GM19397 (cell line): ENCODE results near the gene ZNF502.
"Not testable (repeated sequence)": the region's sequence is repeated elsewhere in the genome, so short reads cannot be mapped to it uniquely, and the experiment has no call there.

Experiments
- ATAC-seq: cut with Tn5 transposase; IDR thresholded peaks from one replicate; pipeline ENCODE4 v1.9.1; 2021; ENCODE audit warnings: mild to moderate bottlenecking, moderate library complexity; ENCODE audit not compliant: unreplicated experiment

ZNF502 gene

DNA sequence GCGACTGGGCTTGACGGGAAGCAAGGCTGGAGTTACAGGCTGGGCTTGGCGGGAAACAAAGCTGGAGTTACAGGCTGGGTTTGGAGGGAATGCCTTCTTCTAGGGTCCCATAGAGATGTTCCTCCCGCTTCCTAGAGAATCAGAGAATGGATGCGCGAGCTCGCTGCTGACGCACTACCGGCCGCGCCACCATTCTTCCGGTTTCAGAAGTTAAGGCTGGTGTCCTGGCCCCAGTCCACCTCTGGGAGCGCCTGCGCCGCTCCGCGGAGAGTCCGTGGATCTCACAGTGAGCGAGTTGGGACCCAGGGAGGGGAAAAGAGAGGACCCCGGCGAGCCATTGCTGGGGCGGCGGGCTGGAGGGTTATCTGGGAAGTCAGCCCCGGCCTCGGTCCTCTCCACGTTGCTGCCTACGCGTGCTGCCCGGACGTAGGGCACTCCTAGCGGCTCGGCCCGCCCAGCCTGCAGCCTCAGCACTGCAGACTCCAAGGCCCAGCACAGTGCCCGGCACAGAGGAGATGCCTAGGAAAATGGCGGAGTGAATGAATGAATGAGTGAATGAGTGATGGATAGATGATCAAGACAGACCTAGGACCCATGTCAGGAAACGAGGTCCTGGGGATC, at the start of gene ZNF502:
Gene ZNF502 (plus strand): TSS at position 206 of the 621 bp plus-strand sequence. CDS start 7,602 bp downstream, outside the sequence.
- ATAC-seq, result no peak

DNA sequence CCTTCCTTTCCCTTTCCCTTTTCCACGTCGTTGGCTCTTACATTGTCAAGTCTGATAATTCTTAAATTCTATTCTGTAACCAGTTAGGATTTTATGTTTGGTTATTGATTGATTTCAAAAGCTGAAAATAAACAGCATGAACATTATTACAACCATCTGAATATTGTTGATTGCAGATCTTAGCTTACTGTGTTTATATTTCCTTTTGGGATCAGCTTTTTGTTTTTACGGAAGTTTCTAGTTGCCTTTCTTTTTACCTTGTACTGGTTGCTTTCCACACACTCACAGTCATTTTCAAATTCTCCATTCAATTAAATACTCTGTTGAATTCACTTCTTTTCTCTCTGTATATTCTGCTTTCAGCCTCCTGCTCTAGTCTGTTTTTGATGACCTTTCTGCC, 47.3 kb upstream of the ZNF502 start:
- no peak for ATAC-seq

DNA sequence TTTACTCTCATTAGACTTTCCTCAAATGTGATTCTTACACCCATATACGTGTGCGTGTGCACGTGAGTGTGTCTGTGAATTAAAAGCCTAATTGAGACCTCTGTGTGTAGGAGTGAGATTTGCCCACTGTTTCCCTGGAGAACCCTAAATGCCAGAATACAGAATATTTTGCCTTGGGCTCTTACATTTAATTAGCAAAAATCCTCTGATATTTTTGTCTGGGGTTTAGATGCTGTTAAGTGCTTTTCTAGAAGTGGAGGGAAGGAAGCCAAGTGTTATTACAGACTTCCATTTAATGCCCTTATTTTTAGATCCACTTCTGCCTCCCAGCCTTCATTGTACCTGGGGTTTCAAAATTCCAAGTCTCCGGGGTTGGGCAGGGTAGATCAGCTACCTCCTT, 46.1 kb upstream of the ZNF502 start:
- ATAC-seq, result no peak

DNA sequence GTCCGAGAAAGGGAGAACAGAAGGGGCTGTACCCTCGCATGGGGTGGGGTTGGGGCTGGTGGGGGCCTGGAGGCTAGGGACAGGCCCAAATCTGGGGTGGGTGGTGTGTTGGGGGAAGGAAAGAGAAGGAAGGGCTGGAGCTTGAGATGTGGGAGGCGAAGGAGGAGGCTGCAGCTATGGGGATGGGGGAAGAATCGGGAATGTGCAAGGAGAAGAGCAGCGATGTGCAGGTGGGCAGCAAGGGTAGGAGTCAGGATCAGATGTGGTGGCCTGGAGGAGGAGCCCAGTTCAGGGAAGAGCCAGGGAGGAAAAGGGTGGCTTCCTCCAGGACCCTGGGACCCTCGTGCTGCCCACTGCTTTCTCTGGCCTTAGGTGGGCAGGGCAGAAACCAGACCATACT, 42.7 kb upstream of the ZNF502 start:
- ATAC-seq, result no peak

DNA sequence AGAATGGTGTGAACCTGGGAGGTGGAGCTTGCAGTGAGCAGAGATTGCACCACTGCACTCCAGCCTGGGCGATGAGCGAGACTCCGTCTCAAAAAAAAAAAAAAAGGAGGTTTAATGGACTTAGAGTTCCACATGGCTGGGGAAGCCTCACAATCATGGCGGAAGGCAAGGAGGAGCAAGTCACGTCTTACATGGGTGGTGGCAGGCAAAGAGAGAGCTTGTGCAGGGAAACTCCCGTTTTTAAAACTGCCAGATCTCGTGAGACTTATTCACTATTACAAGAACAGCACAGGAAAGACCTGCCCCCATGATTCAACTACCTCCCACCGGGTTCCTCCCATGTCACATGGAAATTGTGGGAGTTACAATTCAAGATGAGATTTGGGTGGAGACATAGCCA, 39.0 kb upstream of the ZNF502 start:
- not testable (repeated sequence) for ATAC-seq

DNA sequence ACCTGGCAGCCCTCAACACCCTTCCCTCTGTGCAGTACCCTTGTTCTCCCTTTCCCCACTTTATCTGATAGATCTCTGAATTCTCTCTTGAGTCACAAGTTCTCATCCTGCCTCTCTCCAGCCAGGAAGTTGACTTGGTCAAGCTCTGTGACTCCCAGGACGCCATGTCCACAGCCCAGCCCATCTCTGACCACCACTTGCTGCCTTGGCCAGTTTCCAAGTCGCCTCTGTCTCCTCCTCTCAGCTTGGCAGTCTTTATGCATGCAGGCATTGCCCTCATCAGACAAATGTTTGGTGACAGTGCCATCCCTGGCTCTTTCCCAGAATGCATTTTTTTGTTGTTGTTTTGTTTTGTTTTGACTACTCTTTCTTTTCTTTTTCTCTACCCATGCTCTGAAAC, 38.2 kb upstream of the ZNF502 start:
- no peak for ATAC-seq

DNA sequence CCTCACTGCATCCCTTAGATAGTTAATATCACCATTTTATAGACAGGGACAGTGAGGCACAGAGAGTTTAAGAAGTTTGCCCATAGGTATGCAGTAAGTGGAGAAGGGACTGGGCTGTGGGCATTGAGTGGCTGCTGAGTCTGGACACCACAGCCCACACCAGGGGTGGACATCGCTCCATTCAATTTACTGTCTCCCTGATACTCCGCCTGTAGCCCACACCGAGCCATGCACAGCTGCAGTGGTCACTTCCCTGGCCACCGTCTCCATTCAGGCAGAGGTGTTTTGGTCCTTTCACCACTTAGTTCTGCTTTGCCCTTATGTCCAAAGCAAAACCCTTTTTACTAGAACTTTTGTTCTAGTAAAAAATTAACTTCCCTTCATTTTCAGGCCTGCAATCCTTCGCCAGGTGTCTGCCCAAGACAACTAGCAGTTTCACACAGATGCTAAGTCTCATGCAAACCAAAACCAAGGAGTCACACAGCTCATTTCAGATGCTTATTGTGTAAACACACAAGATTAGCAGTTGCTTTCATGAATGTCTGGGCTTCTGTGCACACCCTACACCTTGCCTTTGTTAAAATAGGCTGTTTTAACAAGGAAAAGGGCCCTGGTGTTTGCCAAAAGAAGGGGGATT, 33.9 kb upstream of the ZNF502 start:
- no peak for ATAC-seq

DNA sequence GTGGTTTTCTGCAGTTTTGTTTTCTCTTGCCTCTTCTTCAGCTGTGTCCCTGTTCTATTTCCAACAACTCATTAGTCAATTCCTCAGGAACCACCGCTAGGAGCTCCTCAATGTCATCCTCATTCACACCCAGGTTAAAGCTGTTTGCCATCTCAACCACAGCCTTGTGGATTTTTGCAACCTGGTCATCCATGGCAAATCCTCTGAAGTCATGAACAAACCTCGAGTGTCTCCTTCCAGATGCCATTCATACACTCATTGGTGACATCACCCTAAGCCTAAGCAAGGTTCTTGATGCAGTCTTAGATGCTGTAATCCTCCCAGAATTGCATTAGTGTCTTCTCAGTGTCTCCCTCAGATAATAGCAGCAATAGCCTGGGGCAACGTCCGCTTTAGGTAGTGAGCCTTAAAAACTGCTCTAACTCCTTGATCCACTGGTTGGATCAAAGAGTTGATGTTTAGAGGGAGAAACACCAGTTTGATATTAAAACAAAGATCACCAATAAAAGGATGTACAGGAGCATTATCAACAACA, 31.5 kb upstream of the ZNF502 start:
- no peak for ATAC-seq

DNA sequence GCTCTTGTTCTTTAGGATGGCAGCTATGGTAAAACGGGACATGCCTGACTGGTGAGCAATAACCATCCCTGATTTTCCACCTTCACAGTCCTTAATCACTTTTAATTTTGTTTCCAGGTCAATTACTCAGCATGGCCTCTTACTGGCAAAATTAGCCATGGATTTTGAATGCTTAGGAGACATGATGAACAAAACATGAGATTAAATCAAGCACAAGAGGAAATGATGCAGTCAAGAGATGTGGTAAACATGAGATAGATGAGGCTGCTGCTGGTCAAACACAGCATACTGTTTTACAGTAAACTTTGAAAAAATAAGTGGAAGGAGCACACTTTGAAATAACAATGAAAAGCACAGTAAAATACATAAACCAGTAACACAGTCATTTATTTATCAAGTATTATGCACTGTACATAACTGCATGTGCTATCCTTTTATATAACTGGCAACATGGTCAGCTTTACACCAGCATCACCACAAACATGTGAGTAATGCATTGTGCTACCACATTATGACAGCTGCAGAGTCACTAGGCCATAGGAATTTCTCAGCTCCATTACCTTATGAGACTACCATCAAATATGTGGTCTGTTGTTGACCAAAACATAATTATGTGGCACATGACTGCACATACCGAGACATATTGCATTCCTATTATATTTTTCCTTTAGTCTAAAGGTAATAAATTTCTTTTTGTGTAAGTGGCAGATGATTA, 30.1 kb upstream of the ZNF502 start:
- ATAC-seq, result no peak

DNA sequence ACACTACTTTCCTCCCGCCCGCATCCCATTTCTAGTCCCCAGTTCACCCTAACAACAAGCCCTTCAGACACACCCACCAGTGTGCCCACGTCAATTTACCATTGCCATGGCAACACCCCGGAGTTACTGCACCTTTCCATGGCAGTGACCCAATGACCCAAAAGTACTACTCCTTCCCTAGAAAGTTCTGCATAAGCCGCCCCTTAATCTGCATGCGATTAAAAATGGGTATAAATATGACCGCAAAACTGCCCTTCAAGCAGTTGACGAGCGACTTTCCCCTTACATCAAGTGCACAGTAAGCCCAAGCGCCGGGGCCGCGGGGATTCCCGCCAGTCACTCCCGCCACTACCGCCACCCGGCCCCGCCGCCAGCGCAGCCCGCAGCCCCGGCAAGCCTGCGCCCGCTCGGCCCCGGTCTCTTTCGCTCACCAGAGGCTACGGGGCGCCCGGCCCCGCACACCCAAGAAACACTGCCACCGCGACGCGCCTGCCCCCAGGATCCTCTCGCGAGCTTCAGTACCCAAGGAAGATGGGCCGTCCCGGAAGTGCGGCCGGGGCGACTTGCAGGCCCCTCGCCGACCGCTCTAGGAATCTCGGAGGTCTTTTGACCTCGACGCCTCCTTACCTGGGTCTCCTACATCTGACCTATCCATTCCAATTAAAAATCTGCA, 27.2 kb upstream of the ZNF502 start:
- peak; percentile 68 for ATAC-seq

DNA sequence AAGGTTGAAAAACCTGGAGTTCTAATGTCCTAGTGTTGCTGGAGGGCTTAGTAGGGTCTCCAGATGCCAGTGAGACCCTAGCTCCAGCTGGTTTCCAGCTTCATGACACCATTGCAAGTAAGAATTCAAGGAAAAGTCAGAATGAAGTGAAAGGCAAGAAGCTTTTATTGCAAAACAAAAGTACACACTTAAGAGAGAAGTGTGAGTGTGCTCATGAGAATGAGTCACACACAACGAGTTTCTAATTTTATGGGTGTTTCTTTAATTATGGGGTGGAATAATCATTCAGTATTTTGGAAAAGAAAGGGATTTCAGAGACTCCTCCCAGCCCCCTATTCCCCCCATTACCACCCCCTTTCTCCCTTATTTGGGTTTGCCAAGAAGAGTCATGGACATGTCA, 24.6 kb upstream of the ZNF502 start:
- no peak for ATAC-seq

DNA sequence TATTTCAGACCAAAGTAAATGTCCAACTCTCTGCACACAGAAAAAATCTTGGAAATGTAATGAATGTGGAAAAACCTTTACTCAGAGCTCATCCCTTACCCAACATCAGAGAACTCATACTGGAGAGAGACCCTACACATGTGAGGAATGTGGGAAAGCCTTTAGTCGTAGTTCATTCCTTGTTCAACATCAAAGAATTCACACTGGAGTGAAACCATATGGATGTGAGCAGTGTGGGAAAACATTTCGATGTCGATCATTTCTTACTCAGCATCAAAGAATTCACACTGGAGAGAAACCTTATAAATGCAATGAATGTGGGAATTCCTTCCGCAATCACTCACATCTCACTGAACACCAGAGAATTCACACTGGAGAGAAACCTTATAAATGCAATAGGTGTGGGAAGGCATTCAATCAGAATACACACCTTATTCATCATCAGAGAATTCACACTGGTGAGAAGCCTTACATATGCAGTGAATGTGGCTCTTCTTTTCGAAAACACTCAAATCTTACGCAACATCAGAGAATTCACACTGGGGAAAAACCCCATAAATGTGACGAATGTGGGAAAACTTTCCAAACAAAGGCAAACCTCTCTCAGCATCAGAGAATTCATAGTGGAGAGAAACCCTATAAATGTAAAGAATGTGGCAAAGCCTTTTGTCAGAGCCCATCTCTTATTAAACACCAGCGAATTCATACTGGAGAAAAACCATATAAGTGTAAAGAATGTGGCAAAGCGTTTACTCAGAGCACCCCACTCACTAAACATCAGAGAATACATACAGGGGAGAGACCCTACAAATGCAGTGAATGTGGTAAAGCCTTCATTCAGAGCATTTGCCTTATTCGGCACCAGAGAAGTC, 9.0 kb downstream of the ZNF502 start:
- no peak for ATAC-seq

DNA sequence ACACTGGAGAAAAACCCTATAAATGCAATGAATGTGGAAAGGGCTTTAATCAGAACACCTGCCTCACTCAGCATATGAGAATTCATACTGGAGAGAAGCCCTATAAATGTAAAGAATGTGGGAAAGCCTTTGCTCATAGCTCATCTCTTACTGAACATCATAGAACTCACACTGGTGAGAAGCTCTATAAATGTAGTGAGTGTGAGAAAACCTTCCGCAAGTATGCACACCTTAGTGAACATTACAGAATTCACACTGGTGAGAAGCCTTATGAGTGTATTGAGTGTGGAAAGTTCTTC, 9.6 kb downstream of the ZNF502 start:
- ATAC-seq, result no peak

DNA sequence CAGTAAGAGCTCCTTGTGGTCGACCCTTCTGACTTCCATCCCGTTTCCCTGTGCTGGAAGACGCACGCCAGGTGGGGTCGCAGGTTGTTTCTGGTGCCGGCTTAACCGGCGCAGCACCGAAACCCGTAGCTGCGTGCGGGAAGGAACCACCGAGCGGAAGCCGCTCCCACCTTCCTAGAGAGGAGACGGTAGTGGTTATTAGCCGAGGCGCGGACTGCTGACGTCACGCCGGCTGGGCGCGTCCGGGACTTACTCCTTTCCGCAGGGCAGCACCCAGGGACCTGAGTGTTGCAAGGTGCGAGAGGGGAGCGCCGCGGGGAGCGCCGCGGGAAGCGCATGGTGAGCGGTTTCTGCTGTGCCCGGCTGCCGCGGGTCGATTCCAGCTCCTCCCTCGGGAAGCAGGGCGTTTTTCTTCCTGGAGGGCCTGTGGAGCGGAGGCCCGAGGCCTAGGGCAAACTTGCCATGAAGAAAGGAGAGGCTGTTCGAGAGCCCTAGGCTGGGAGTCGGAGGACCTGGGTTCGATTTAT, 17.0 kb downstream of the ZNF502 start, which contains the start of gene ZNF501:
Gene ZNF501 (plus strand): TSS at position 252 of the 527 bp plus-strand sequence. CDS start 4,787 bp downstream, outside the sequence.
- peak; percentile 96 for ATAC-seq

DNA sequence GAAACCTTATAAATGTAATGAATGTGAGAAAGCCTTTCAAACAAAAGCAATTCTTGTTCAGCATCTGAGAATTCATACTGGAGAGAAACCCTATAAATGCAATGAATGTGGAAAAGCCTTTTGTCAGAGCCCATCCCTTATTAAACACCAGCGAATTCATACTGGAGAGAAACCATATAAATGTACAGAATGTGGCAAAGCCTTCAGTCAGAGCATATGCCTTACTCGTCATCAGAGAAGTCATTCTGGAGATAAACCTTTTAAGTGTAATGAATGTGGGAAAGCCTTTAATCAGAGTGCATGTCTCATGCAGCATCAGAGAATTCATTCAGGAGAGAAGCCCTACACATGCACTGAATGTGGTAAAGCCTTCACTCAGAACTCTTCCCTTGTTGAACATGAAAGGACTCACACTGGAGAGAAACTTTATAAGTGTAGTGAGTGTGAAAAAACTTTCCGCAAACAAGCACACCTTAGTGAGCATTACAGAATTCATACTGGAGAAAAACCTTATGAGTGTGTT, 22.2 kb downstream of the ZNF502 start:
- no peak for ATAC-seq

DNA sequence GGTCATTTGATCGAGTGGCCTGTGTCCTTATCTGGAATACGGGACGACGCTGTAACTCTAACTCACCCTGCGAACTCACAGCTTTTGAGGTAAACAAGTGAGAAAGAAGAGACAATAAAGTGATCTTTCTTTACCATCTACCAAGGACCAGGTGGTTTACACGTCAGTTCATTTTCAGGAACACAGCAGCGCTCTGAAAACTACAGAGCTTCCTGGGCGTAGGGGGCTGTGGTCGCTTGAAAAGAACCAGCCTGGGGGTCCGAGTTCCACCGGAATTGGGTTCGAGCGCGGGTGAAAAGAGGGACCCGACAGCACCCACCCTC, 48.6 kb downstream of the ZNF502 start:
- no peak for ATAC-seq

DNA sequence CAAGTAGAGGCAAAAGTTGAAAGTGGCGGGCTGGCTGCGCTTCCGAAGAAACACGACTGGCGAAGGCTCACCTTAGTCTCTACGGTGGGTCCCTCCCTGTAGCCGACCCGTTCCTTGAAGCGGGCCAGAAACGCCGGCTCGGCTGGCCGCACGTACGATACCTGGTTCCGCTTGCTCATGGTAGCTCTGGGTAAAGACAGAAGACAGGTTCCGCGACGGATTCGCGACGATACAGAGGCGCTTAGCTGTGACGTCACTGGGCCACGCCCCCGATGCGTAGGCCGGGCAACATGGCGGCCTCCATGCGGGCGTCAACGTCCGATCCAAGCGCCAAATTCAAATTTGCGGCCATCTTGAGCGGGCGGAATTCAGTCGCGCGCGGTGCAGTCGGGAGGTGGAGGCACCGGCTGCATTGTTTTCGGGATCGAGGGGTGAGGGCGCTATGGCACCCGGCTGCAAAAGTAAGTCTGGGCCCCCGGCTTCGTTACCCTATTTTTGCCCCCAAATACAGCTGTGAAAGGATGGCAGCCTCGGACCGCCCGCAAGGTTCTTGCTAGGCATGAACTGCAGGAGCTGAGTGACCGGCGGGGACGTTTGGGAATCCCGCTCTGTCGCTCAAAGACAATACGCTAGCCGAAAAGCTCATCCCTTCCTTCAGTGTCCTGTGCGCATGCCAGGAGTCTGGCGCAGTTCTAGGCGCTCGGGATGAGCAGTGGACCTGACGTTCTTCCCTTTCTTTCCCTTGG, 49.1 kb downstream of the ZNF502 start, which contains the start of the genes KIAA1143 and KIF15:
Gene KIAA1143 (minus strand): TSS at position 196 of the 746 bp plus-strand sequence. CDS start 17 bp downstream, at position 179.
Gene KIF15 (plus strand): TSS at position 371 of the 746 bp plus-strand sequence. CDS start 72 bp downstream, at position 443.
- peak; percentile 86 for ATAC-seq

DNA sequence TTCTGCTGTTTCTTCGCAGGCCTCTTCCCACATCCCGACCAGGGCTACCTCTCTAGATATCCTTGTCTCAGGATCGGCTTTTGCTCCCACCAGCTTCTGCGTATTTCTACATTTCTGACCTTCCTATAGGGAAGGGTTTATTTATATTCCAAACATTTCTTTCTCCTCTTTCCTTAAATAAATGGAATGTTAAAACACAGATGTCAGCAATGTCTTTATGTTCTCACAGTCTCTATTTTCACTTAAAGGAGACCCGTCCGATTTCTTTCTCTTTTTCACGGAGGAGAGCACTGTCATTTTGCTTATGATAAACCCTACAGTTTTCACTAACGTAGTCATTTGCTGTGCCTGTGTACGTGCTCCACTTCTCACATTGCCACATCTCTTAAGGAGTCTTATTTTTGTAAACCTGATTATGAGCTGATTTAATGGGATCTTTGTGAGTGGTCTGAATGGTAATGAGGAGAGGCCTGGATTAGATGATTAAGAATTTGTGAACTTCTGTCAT, 49.8 kb downstream of the ZNF502 start:
- ATAC-seq, result no peak

DNA sequence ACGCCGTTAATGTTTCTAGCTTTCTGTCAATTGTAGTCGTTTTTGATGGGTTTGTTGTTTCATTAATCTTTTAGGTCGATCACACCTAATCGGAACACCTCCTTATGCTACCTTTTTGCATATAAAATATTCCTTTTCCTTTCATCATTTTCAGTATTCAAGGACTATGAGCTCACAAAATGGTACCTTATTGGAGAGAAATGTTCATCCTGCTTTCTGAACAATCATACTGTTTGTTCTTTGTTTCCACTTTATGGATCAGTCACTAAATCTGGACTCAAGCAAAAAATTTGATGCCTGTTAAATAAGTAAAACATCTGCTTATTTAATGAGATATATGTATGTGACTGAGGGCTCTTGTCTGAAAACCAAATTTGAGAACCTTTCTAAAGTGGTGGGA, 50.2 kb downstream of the ZNF502 start:
- ATAC-seq, result no peak
